SK-N-SH treated with all-trans-retinoic acid at 6 μM for 48 hours (cell line): ENCODE data around the gene ACTN4.

Experiments
- ATAC-seq: fragments of 200-7000 bp; cut with Tn5 transposase; 3 replicates; pipeline ENCODE4 v1.9.1; 2020; ENCODE audit warnings: mild to moderate bottlenecking, moderate library complexity
- ARNTL ChIP-seq: fragments of 450-650 bp; formaldehyde crosslinking; IDR thresholded peaks from 2 replicates; pipeline ENCODE4 v1.5.0; 2020; ENCODE audit warnings: low read depth, mild to moderate bottlenecking, moderate library complexity, borderline replicate concordance
- CSDC2 ChIP-seq: fragments of 250-450 bp; sonication (Bioruptor Pico); IDR thresholded peaks from 2 replicates; pipeline ENCODE4 v1.5.0; 2020; ENCODE audit warnings: mild to moderate bottlenecking, moderate library complexity
- ESRRG ChIP-seq: fragments of 250-450 bp; sonication (Bioruptor Pico); IDR thresholded peaks from 2 replicates; pipeline ENCODE4 v1.6.1; 2021; ENCODE audit warnings: mild to moderate bottlenecking
- GLIS3 ChIP-seq: fragments of 250-450 bp; sonication (Bioruptor Pico); IDR thresholded peaks from 2 replicates; pipeline ENCODE4 v1.5.0; 2020; ENCODE audit warnings: mild to moderate bottlenecking, moderate library complexity
- ISL1 ChIP-seq: fragments of 250-450 bp; sonication (Bioruptor Pico); IDR thresholded peaks from 2 replicates; pipeline ENCODE4 v2.1.2; 2022; ENCODE audit warnings: mild to moderate bottlenecking, moderate library complexity
- OSR1 ChIP-seq: fragments of 250-450 bp; sonication (Bioruptor Pico); IDR thresholded peaks from 2 replicates; pipeline ENCODE4 v1.8.0; 2022; ENCODE audit warnings: moderate library complexity, mild to moderate bottlenecking, inconsistent platforms
- POU6F1 ChIP-seq: fragments of 250-450 bp; sonication (Bioruptor Pico); IDR thresholded peaks from 2 replicates; pipeline ENCODE4 v1.8.0; 2021; ENCODE audit warnings: low read depth, mild to moderate bottlenecking, moderate library complexity, borderline replicate concordance
- PPARA ChIP-seq: fragments of 250-450 bp; sonication (Bioruptor Pico); IDR thresholded peaks from 2 replicates; pipeline ENCODE4 v1.5.0; 2020; ENCODE audit warnings: mild to moderate bottlenecking, borderline replicate concordance
- RARB ChIP-seq: fragments of 250-450 bp; sonication (Bioruptor Pico); IDR thresholded peaks from 2 replicates; pipeline ENCODE4 v1.8.0; 2021; ENCODE audit warnings: mild to moderate bottlenecking, moderate library complexity
- TCF4 ChIP-seq: fragments of 250-450 bp; sonication (Bioruptor Pico); IDR thresholded peaks from 2 replicates; pipeline ENCODE4 v1.8.0; 2021; ENCODE audit warnings: mild to moderate bottlenecking, moderate library complexity, borderline replicate concordance
- TOX ChIP-seq: fragments of 250-450 bp; sonication (Bioruptor Pico); IDR thresholded peaks from 2 replicates; pipeline ENCODE4 v1.8.0; 2021; ENCODE audit warnings: mild to moderate bottlenecking, moderate library complexity, borderline replicate concordance
- TSHZ2 ChIP-seq: fragments of 250-450 bp; sonication (Bioruptor Pico); IDR thresholded peaks from 2 replicates; pipeline ENCODE4 v1.5.0; 2020; ENCODE audit warnings: mild to moderate bottlenecking, moderate library complexity
- ZC3H10 ChIP-seq: fragments of 250-450 bp; sonication (Bioruptor Pico); IDR thresholded peaks from 2 replicates; pipeline ENCODE4 v1.5.1; 2021; ENCODE audit warnings: mild to moderate bottlenecking, moderate library complexity
- ZFP3 ChIP-seq: fragments of 250-450 bp; sonication (Bioruptor Pico); IDR thresholded peaks from 2 replicates; pipeline ENCODE4 v1.5.0; 2020; ENCODE audit warnings: mild to moderate bottlenecking, moderate library complexity
- ZFP30 ChIP-seq: fragments of 450-650 bp; formaldehyde crosslinking; IDR thresholded peaks from 2 replicates; pipeline ENCODE4 v1.5.0; 2022; ENCODE audit warnings: mild to moderate bottlenecking, moderate library complexity
- ZNF565 ChIP-seq: fragments of 450-650 bp; formaldehyde crosslinking; conservative IDR thresholded peaks from 2 replicates; pipeline ENCODE4 v1.5.0; 2020; ENCODE audit warnings: low read depth, mild to moderate bottlenecking, moderate library complexity
- ZNF70 ChIP-seq: fragments of 450-650 bp; formaldehyde crosslinking; IDR thresholded peaks from 2 replicates; pipeline ENCODE4 v1.5.0; 2020; ENCODE audit warnings: mild to moderate bottlenecking, moderate library complexity
- ZNF8 ChIP-seq: fragments of 450-650 bp; formaldehyde crosslinking; IDR thresholded peaks from 2 replicates; pipeline ENCODE4 v1.5.0; 2020; ENCODE audit warnings: mild to moderate bottlenecking, moderate library complexity
- TF ChIP-seq, protein P1 (sequence below): fragments of 250-450 bp; sonication (Bioruptor Pico); IDR thresholded peaks from 2 replicates; pipeline ENCODE4 v1.5.1; 2020; ENCODE audit warnings: low read depth, mild to moderate bottlenecking, moderate library complexity
- TF ChIP-seq, protein P2 (sequence below): fragments of 250-450 bp; sonication (Bioruptor Pico); IDR thresholded peaks from 2 replicates; pipeline ENCODE4 v1.8.0; 2020; ENCODE audit warnings: mild to moderate bottlenecking, moderate library complexity, borderline replicate concordance
- TF ChIP-seq, protein P3 (sequence below): fragments of 250-450 bp; sonication (Bioruptor Pico); IDR thresholded peaks from 2 replicates; pipeline ENCODE4 v1.5.1; 2021; ENCODE audit warnings: mild to moderate bottlenecking, moderate library complexity

Gene ACTN4

GRCh38 chr19:38673030-38673429 lies 25.6 kb downstream of the ACTN4 start:
- TF ChIP-seq, protein P1, sequence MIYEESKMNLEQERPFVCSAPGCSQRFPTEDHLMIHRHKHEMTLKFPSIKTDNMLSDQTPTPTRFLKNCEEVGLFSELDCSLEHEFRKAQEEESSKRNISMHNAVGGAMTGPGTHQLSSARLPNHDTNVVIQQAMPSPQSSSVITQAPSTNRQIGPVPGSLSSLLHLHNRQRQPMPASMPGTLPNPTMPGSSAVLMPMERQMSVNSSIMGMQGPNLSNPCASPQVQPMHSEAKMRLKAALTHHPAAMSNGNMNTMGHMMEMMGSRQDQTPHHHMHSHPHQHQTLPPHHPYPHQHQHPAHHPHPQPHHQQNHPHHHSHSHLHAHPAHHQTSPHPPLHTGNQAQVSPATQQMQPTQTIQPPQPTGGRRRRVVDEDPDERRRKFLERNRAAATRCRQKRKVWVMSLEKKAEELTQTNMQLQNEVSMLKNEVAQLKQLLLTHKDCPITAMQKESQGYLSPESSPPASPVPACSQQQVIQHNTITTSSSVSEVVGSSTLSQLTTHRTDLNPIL (CRISPR knock-in tag): no peak
- no peak for TF ChIP-seq ZNF565 (CRISPR knock-in tag)
- TF ChIP-seq ZNF8 (CRISPR knock-in tag): no peak
- no peak for TF ChIP-seq CSDC2 (CRISPR knock-in tag)
- TF ChIP-seq, protein P2, sequence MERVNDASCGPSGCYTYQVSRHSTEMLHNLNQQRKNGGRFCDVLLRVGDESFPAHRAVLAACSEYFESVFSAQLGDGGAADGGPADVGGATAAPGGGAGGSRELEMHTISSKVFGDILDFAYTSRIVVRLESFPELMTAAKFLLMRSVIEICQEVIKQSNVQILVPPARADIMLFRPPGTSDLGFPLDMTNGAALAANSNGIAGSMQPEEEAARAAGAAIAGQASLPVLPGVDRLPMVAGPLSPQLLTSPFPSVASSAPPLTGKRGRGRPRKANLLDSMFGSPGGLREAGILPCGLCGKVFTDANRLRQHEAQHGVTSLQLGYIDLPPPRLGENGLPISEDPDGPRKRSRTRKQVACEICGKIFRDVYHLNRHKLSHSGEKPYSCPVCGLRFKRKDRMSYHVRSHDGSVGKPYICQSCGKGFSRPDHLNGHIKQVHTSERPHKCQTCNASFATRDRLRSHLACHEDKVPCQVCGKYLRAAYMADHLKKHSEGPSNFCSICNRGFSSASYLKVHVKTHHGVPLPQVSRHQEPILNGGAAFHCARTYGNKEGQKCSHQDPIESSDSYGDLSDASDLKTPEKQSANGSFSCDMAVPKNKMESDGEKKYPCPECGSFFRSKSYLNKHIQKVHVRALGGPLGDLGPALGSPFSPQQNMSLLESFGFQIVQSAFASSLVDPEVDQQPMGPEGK (CRISPR knock-in tag): no peak
- TF ChIP-seq, protein P3, sequence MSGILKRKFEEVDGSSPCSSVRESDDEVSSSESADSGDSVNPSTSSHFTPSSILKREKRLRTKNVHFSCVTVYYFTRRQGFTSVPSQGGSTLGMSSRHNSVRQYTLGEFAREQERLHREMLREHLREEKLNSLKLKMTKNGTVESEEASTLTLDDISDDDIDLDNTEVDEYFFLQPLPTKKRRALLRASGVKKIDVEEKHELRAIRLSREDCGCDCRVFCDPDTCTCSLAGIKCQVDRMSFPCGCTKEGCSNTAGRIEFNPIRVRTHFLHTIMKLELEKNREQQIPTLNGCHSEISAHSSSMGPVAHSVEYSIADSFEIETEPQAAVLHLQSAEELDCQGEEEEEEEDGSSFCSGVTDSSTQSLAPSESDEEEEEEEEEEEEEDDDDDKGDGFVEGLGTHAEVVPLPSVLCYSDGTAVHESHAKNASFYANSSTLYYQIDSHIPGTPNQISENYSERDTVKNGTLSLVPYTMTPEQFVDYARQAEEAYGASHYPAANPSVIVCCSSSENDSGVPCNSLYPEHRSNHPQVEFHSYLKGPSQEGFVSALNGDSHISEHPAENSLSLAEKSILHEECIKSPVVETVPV (CRISPR knock-in tag): no peak
- no peak for TF ChIP-seq RARB (CRISPR knock-in tag)
- no peak for TF ChIP-seq ARNTL (CRISPR knock-in tag)
- no peak for TF ChIP-seq TCF4 (CRISPR knock-in tag)
- TF ChIP-seq TOX (CRISPR knock-in tag): no peak
- TF ChIP-seq PPARA (CRISPR knock-in tag): no peak
- TF ChIP-seq ZNF70: no peak
- no peak for TF ChIP-seq ZC3H10 (CRISPR knock-in tag)
- no peak for TF ChIP-seq ZFP30
- TF ChIP-seq OSR1 (CRISPR knock-in tag): no peak
- no peak for TF ChIP-seq ESRRG (CRISPR knock-in tag)
- TF ChIP-seq TSHZ2 (CRISPR knock-in tag): no peak
- ATAC-seq: no peak

DNA sequence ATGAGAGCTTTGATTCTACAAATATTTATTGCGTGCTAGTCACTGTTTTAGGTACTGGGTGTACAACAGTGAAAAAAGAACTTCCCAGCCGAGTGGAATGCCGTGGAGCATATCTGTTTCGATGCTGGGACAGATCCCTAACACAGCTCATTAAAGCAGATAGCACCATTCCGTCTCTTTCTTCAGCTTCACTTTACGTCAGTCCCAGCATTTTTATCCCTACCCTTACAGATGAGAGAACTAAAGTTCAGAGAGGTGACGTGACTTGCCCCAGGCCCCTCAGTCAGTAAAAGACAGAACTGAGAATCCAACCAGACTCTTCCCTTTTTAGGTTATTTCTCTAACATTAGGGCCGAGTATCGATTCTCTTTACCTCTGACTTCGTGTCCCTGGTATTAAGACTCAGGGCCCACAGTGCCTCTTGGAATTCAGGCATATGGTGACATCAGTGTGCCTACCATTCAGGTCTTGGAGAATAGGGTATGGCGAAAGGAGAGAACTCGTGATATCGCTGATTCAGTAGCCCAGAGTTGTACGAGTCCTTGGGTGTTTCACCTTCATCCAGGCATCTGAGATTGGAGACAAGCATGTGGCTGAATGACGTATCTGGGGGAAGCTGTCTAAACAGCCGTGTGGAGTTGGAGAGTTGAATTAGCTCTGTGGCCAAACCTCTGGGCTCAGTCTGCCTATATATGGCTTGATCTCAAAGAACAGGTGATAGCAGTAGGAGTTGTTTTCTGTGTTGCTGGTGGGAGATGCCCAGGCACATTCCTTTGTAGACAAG lies 27.1 kb downstream of the ACTN4 start:
- no peak for ATAC-seq
- no peak for TF ChIP-seq POU6F1 (CRISPR knock-in tag)
- TF ChIP-seq ZNF70: no peak
- TF ChIP-seq ZNF565 (CRISPR knock-in tag): no peak
- TF ChIP-seq ISL1 (CRISPR knock-in tag): no peak
- no peak for TF ChIP-seq ZFP30
- TF ChIP-seq, protein P3 (CRISPR knock-in tag): no peak
- TF ChIP-seq RARB (CRISPR knock-in tag): no peak
- TF ChIP-seq PPARA (CRISPR knock-in tag): no peak
- TF ChIP-seq OSR1 (CRISPR knock-in tag): no peak
- no peak for TF ChIP-seq ZFP3 (CRISPR knock-in tag)
- no peak for TF ChIP-seq ARNTL (CRISPR knock-in tag)
- TF ChIP-seq ZC3H10 (CRISPR knock-in tag): no peak
- no peak for TF ChIP-seq TCF4 (CRISPR knock-in tag)
- TF ChIP-seq, protein P2 (CRISPR knock-in tag): no peak
- no peak for TF ChIP-seq GLIS3 (CRISPR knock-in tag)
- TF ChIP-seq, protein P1 (CRISPR knock-in tag): no peak
